Fibroblast of mammary gland (primary cell): ENCODE data around the gene CPNE1.

Experiments
- DNase-seq: peaks from one replicate; pipeline ENCODE4 v3.0.0-alpha.2; 2010; ENCODE audit warnings: low read depth
- H3K4me3 ChIP-seq: 2 replicates; pipeline ENCODE4 v1.5.1; 2011; ENCODE audit warnings: low read depth, mild to moderate bottlenecking, low read length, moderate library complexity; ENCODE audit not compliant: control insufficient read depth
- CTCF ChIP-seq: conservative IDR thresholded peaks from 2 replicates; pipeline ENCODE4 v1.5.1; 2011; ENCODE audit warnings: low read depth, low read length, inconsistent platforms; ENCODE audit not compliant: control insufficient read depth, insufficient read depth

The CPNE1 gene

GRCh38 chr20:35638751-35639150 lies 25.9 kb downstream of the CPNE1 start:
- no peak for DNase-seq
- TF ChIP-seq CTCF, result no peak
- no peak overlapping the region for H3K4me3 ChIP-seq

- TF ChIP-seq CTCF, result no peak
- no peak for DNase-seq
- H3K4me3 ChIP-seq, result no peak overlapping the region
These were observed 27.4 kb downstream of the CPNE1 start for GRCh38 chr20:35637276-35637675.

GRCh38 chr20:35636095-35636494 lies 28.6 kb downstream of the CPNE1 start:
- TF ChIP-seq CTCF, result no peak
- DNase-seq, result no peak
- no peak overlapping the region for H3K4me3 ChIP-seq

- H3K4me3 ChIP-seq, result no peak overlapping the region
- no peak for TF ChIP-seq CTCF
- no peak for DNase-seq
These were observed 29.0 kb downstream of the CPNE1 start for GRCh38 chr20:35635652-35636051.

- TF ChIP-seq CTCF, result no peak
- H3K4me3 ChIP-seq, result no peak overlapping the region
- DNase-seq, result no peak
These were observed 32.1 kb downstream of the CPNE1 start for GRCh38 chr20:35632539-35633115.

GRCh38 chr20:35630636-35631035 lies 34.1 kb downstream of the CPNE1 start:
- no peak for TF ChIP-seq CTCF

More at GRCh38 chr20:35630636-35631035, 34.1 kb downstream of the CPNE1 start:
- H3K4me3 ChIP-seq, result no peak overlapping the region
- DNase-seq, result no peak
